K562 (cell line): ENCODE measurements around the gene CYP2A6. TPM values are rescaled to one million over a fixed set of nuclear protein-coding genes. Genes with fewer than 3 reads are reported as not detected.
A peak's percentile ranks its signal among the peaks of the same experiment; 100 is the strongest.
"Not testable (repeated sequence)": the region's sequence is repeated elsewhere in the genome, so short reads cannot be mapped to it uniquely, and the experiment has no call there.

Experiments
- ATAC-seq: fragments of 200-7000 bp; cut with Tn5 transposase; 3 replicates; pipeline ENCODE4 v1.9.1; 2020; ENCODE audit warnings: moderate library complexity
- BruUV-seq: library from RNA; stranded (reverse); fragments of 400-500 nt; replicated peaks from 2 replicates; lab custom pipeline; 2021; lab: Mats Ljungman, UMichigan
- CTCF ChIA-PET: fragments of 300-600 bp; formaldehyde crosslinking; extraction: SDS; loops from one replicate; lab custom pipeline; 2021; ENCODE audit warnings: low intra/inter-chr PET ratio; lab: Yijun Ruan, JAX
- POLR2A ChIA-PET: fragments of 300-600, 350-650 bp; sonication (Branson Sonifier 250); formaldehyde crosslinking; extraction: SDS; loops from one replicate; lab custom pipeline; 2021; ENCODE audit warnings: antibody characterized with exemption, inconsistent platforms; lab: Yijun Ruan, JAX
- DNase-seq, 4 experiments: peaks; one replicate each; pipeline versions ENCODE4 v3.0.0 to v3.0.0-alpha.2; 2011 to 2018; ENCODE audit warnings: low spot score in 3 of 4, mixed read lengths in 3 of 4; ENCODE audit errors: extremely low read depth in 1 of 4
- FAIRE-seq: peaks from 2 replicates; lab custom pipeline; 2011; peaks lifted over from hg19 to GRCh38; lab: Jason Lieb, UNC
- H2AFZ ChIP-seq: 2 replicates; pipeline ENCODE4 v1.6.0; 2011; ENCODE audit warnings: low read depth, low read length, control low read depth, inconsistent platforms
- H3K27ac ChIP-seq: fragments of 200-600 bp; 3 replicates; pipeline ENCODE4 v1.8.0; 2011; ENCODE audit warnings: low read depth, mild to moderate bottlenecking, control low read depth, inconsistent platforms, low read length, moderate library complexity, mixed read lengths; ENCODE audit errors: extremely low read depth
- H3K27me3 ChIP-seq, 2 experiments: fragments of 300-600 bp in 1 of 2; 2 replicates in 1 of 2; 3 replicates in 1 of 2; pipeline versions ENCODE4 v1.6.0 to v1.8.0; 2011; ENCODE audit warnings: inconsistent platforms in 2 of 2, low read length in 2 of 2, mild to moderate bottlenecking in 1 of 2, mixed read lengths in 1 of 2, moderate library complexity in 1 of 2; ENCODE audit not compliant: control insufficient read depth in 2 of 2, insufficient read depth in 2 of 2
- H3K36me3 ChIP-seq: fragments of 300-600 bp; 3 replicates; pipeline ENCODE4 v1.8.0; 2011; ENCODE audit warnings: mild to moderate bottlenecking, low read length, inconsistent platforms; ENCODE audit not compliant: control insufficient read depth, insufficient read depth
- H3K4me1 ChIP-seq, 2 experiments: fragments of 200-600 bp in 1 of 2; replicated peaks in 1 of 2; 2 replicates in 1 of 2; 3 replicates in 1 of 2; pipeline versions ENCODE4 v1.5.1 to v1.8.0; 2011; ENCODE audit warnings: inconsistent platforms in 2 of 2, low read length in 2 of 2, mild to moderate bottlenecking in 1 of 2, mixed read lengths in 1 of 2, moderate library complexity in 1 of 2; ENCODE audit not compliant: control insufficient read depth in 2 of 2, insufficient read depth in 2 of 2
- H3K4me2 ChIP-seq: 2 replicates; pipeline ENCODE4 v1.6.1; 2011; ENCODE audit warnings: low read length, control low read depth, inconsistent platforms, mixed read lengths; ENCODE audit not compliant: insufficient read depth
- H3K4me3 ChIP-seq: fragments of 200-600 bp; sonication (generic), shearing (Covaris generic); 2 replicates; pipeline ENCODE4 v1.5.1; 2016; ENCODE audit warnings: control low read depth, inconsistent platforms
- H3K79me2 ChIP-seq: fragments of 200-600 bp; 3 replicates; pipeline ENCODE4 v1.8.0; 2011; ENCODE audit warnings: low read length, inconsistent platforms; ENCODE audit not compliant: control insufficient read depth, insufficient read depth
- H3K9ac ChIP-seq, 2 experiments: 2 replicates each; pipeline versions ENCODE4 v1.6.0 to v1.6.1; 2011; ENCODE audit warnings: low read depth in 2 of 2, low read length in 2 of 2, control low read depth in 1 of 2, inconsistent platforms in 1 of 2, mild to moderate bottlenecking in 1 of 2, mixed read lengths in 1 of 2; ENCODE audit not compliant: insufficient read depth in 1 of 2
- H3K9me1 ChIP-seq: one replicate; pipeline ENCODE4 v1.6.0; 2011; ENCODE audit warnings: inconsistent platforms, mild to moderate bottlenecking, low read length, moderate library complexity; ENCODE audit not compliant: control insufficient read depth, insufficient read depth
- H3K9me3 ChIP-seq: replicated peaks from 2 replicates; pipeline ENCODE4 v1.5.1; 2011; ENCODE audit warnings: low read depth, low read length, inconsistent platforms; ENCODE audit not compliant: control insufficient read depth, insufficient read depth
- H4K20me1 ChIP-seq: replicated peaks from 2 replicates; pipeline ENCODE4 v1.6.1; 2011; ENCODE audit warnings: low read length, inconsistent platforms, mixed read lengths; ENCODE audit not compliant: control insufficient read depth, insufficient read depth
- ARID1B ChIP-seq: fragments of 450-650 bp; IDR thresholded peaks from 2 replicates; pipeline ENCODE4 v1.6.1; 2016; ENCODE audit warnings: antibody characterized with exemption, mild to moderate bottlenecking, inconsistent platforms
- ATF4 ChIP-seq: fragments of 450-650 bp; formaldehyde crosslinking; IDR thresholded peaks from 2 replicates; pipeline ENCODE4 v1.4.0; 2022; ENCODE audit warnings: mild to moderate bottlenecking, moderate library complexity
- ATF7 ChIP-seq: fragments of 450-650 bp; IDR thresholded peaks from 2 replicates; pipeline ENCODE4 v1.7.1; 2014; ENCODE audit warnings: mild to moderate bottlenecking, moderate library complexity
- BRD9 ChIP-seq: fragments of 450-650 bp; IDR thresholded peaks from 2 replicates; pipeline ENCODE4 v1.6.1; 2018; ENCODE audit warnings: low read depth; ENCODE audit not compliant: partially characterized antibody
- CBFA2T3 ChIP-seq: fragments of 450-650 bp; IDR thresholded peaks from 2 replicates; pipeline ENCODE4 v1.6.1; 2017
- CEBPB ChIP-seq: fragments of 450-650 bp; IDR thresholded peaks from 2 replicates; pipeline ENCODE4 v1.6.1; 2016; ENCODE audit warnings: missing genetic modification characterization, missing compliant biosample characterization
- CEBPG ChIP-seq, 3 experiments: fragments of 200-800 bp in 1 of 3; sonication (Bioruptor generic) in 1 of 3; sonication (generic) in 1 of 3; formaldehyde crosslinking in 1 of 3; IDR thresholded peaks in 2 of 3; conservative IDR thresholded peaks in 1 of 3; 2 replicates each; pipeline versions ENCODE4 v1.6.1 to v1.8.0; 2016 to 2022; ENCODE audit warnings: missing compliant biosample characterization in 2 of 3, missing genetic modification characterization in 2 of 3, mild to moderate bottlenecking in 1 of 3, missing genetic modification reagents in 1 of 3
- ESRRA ChIP-seq: fragments of 450-650 bp; IDR thresholded peaks from 2 replicates; pipeline ENCODE4 v1.6.1; 2014; ENCODE audit warnings: low read depth, mild to moderate bottlenecking, moderate library complexity, borderline replicate concordance
- JUND ChIP-seq, 2 experiments: IDR thresholded peaks; 2 replicates in 1 of 2; 3 replicates in 1 of 2; pipeline ENCODE4 v1.6.1; 2011; ENCODE audit warnings: borderline replicate concordance in 2 of 2, low read depth in 2 of 2, low read length in 2 of 2, improper control_type of control experiment in 1 of 2, missing biosample characterization in 1 of 2, missing genetic modification characterization in 1 of 2, missing genetic modification reagents in 1 of 2
- KDM1A ChIP-seq, 2 experiments: fragments of 450-650 bp; IDR thresholded peaks; 2 replicates each; pipeline ENCODE4 v1.6.1; 2016; ENCODE audit warnings: mild to moderate bottlenecking in 2 of 2
- LEF1 ChIP-seq: fragments of 450-650 bp; IDR thresholded peaks from 2 replicates; pipeline ENCODE4 v1.6.1; 2016; ENCODE audit warnings: mild to moderate bottlenecking
- MTA2 ChIP-seq: fragments of 450-650 bp; IDR thresholded peaks from 2 replicates; pipeline ENCODE4 v1.6.1; 2016; ENCODE audit warnings: low read depth
- NR2C2 ChIP-seq, 2 experiments: fragments of 200-800 bp in 1 of 2; sonication (Bioruptor generic) in 1 of 2; sonication (generic) in 1 of 2; formaldehyde crosslinking in 1 of 2; IDR thresholded peaks; 2 replicates each; pipeline versions ENCODE4 v1.6.1 to v1.8.0; 2016 to 2022; ENCODE audit warnings: mild to moderate bottlenecking in 1 of 2, missing compliant biosample characterization in 1 of 2, missing genetic modification characterization in 1 of 2, missing genetic modification reagents in 1 of 2
- SMARCA4 ChIP-seq: fragments of 450-650 bp; IDR thresholded peaks from 2 replicates; pipeline ENCODE4 v1.6.1; 2016
- SOX6 ChIP-seq: fragments of 450-650 bp; IDR thresholded peaks from 2 replicates; pipeline ENCODE4 v1.6.1; 2014; ENCODE audit warnings: mild to moderate bottlenecking
- STAT5A ChIP-seq: IDR thresholded peaks from 2 replicates; pipeline ENCODE4 v1.6.1; 2012; ENCODE audit warnings: low read length, inconsistent platforms, borderline replicate concordance
- TEAD4 ChIP-seq, 2 experiments: sonication (generic) in 1 of 2; formaldehyde crosslinking in 1 of 2; IDR thresholded peaks; 2 replicates each; pipeline versions ENCODE4 v1.6.1 to v1.8.0; 2012 to 2022; ENCODE audit warnings: borderline replicate concordance in 1 of 2, inconsistent platforms in 1 of 2, low read length in 1 of 2, mild to moderate bottlenecking in 1 of 2, missing genetic modification reagents in 1 of 2
- VEZF1 ChIP-seq: fragments of 200-800 bp; sonication (Bioruptor generic); IDR thresholded peaks from 2 replicates; pipeline ENCODE4 v1.6.1; 2017; ENCODE audit warnings: missing genetic modification characterization, missing compliant biosample characterization
- WGBS: fragments of 100-300 bp; shearing (Covaris generic); methylation state at CpG from one replicate; pipeline ENCODE4 v1.1.6; 2016; ENCODE audit warnings: low coverage, mixed read lengths; ENCODE audit not compliant: insufficient coverage; ENCODE audit errors: missing lambda C conversion rate; 5-methylcytosine and 5-hydroxymethylcytosine counted together
- in situ Hi-C: fragments of 300-500 bp; cut with MboI; formaldehyde crosslinking; loops from 4 replicates; pipeline ENCODE4 v1.15.0; 2018; ENCODE audit warnings: inconsistent platforms, mixed read lengths
- intact Hi-C: fragments of 100-400 bp; cut with micrococcal nuclease; formaldehyde crosslinking; loops from 2 replicates; pipeline ENCODE4 v1.14.2; 2022
- polyA plus RNA-seq, 8 experiments: library from polyadenylated mRNA; depleted of rRNA in 4 of 8; stranded (reverse) in 5 of 8; unstranded in 3 of 8; fragments of >200 nt; fragmentation: Nextera tagmentation in 2 of 8; fragmentation: Illumina TruSeq in 1 of 8; extraction: Ambion mirVana in 2 of 8; extraction: Trizol in 1 of 8; gene quantifications; 2 replicates each; pipeline versions ENCODE4 v1.2.1 to v1.2.3, GENCODE V29; 2011 to 2014; ENCODE audit warnings: inconsistent platforms in 1 of 8, missing spikeins in 1 of 8
- total RNA-seq, 7 experiments: library from RNA; depleted of rRNA in 6 of 7; stranded (reverse); fragments of >200 nt in 6 of 7; fragmentation: Illumina TruSeq in 2 of 7; extraction: Trizol in 2 of 7; gene quantifications; 2 replicates each; pipeline versions ENCODE4 v1.2.1 to v1.2.3, GENCODE V29; 2011 to 2021; ENCODE audit warnings: low replicate concordance in 1 of 7

Gene CYP2A6
- total and polyA plus RNA-seq, 9 of the 15 experiments (the other 6 are each of a cell fraction or from before 2014, with no cell fraction given): 0.31 TPM; not detected in 8

- POLR2A ChIA-PET: interaction anchor here (0.7 to 1.1 kb wide), 4 partner anchors 10 to 60 kb away, joined by 3 to 6 read pairs (median 3); partner anchors contain the start of gene RAB4B
- H3K79me2 ChIP-seq; intact Hi-C loops; CTCF ChIA-PET; H3K9me3 ChIP-seq; H3K36me3 ChIP-seq; H3K9me1 ChIP-seq; H3K4me3 ChIP-seq; H4K20me1 ChIP-seq; H3K27me3 ChIP-seq; in situ Hi-C loops; TF ChIP-seq NR2C2 (CRISPR knock-in tag; IDR thresholded peaks at IDR 0.05); TEAD4 (CRISPR knock-in tag; IDR thresholded peaks at IDR 0.05; ENCODE audit: borderline replicate concordance): not testable (repeated sequence)
- 2% methylated on average over 7 of the region's 7 CpGs for WGBS
- Histone ChIP-seq H3K9ac (peak overlapping the region in 1 of 2 experiments; percentile 71; a peak in 2 of 4 replicates), H2AFZ (peak overlapping the region; percentile 65; the same call in 1 of the 2 replicates), H3K4me1 (peaks cover 20 to 21% of the 10 kb centered on the region in 2 experiments), H3K4me2 (peak overlapping the region; percentile 49), H3K27ac (peak overlapping the region; percentile 92)
- ATAC-seq: peak; percentile 78
- BruUV-seq: TSS peak; percentile 83
- peak in 2 of 4 experiments; percentile 45 to 60 for DNase-seq
- FAIRE-seq: peak; percentile 100
- TF ChIP-seq ARID1B (peak; percentile 86), KDM1A (IDR thresholded peaks at IDR 0.05) (0 out of 4 replicates have a peak, but pooled peaks of 1 of the 2 experiments have one; percentile 21), VEZF1 (CRISPR knock-in tag) (peak; percentile 43), ESRRA (peak; percentile 63; the same call in 1 of the 2 replicates), SOX6 (peak; percentile 89), ATF7 (peak; percentile 97), CBFA2T3 (peak; percentile 85), NR2C2 (tag; IDR thresholded peaks at IDR 0.05) (peak; percentile 32; the same call in 1 of the 2 replicates), JUND (IDR thresholded peaks at IDR 0.05; ENCODE audit: borderline replicate concordance, low read depth, low read length) (peak; percentile 30; the same call in 1 of the 2 replicates), JUND (tag; IDR thresholded peaks at IDR 0.05; ENCODE audit: borderline replicate concordance, low read depth, low read length) (peak; percentile 24; the same call in 1 of the 3 replicates), TEAD4 (IDR thresholded peaks at IDR 0.05; ENCODE audit: low read length) (peak; percentile 31; the same call in 1 of the 2 replicates), STAT5A (0 out of 2 replicates have a peak, but pooled peaks have one; percentile 17), BRD9 (peak; percentile 53), SMARCA4 (peak; percentile 52; the same call in 1 of the 2 replicates), CEBPG (CRISPR knock-in tag; IDR thresholded peaks at IDR 0.05) (peak; percentile 42; the same call in 1 of the 2 replicates), CEBPG (tag; conservative IDR thresholded peaks at IDR 0.05 in 1 of 2, IDR thresholded peaks at IDR 0.05 in 1 of 2) (peak; percentile 25 to 70; a peak in 2 of 4 replicates), MTA2 (peak; percentile 47; the same call in 1 of the 2 replicates), ATF4 (CRISPR knock-in tag) (0 out of 2 replicates have a peak, but pooled peaks have one; percentile 30), CEBPB (tag) (peak; percentile 44), LEF1 (peak; percentile 69)
Observed at GRCh38 chr19:40833728-40834533, 16.3 kb downstream of the CYP2A6 start.
